HG03521 (cell line): ENCODE data around the gene MARCHF4.
A peak's percentile ranks its signal among the peaks of the same experiment; 100 is the strongest.

Experiments
- ATAC-seq: cut with Tn5 transposase; IDR thresholded peaks from one replicate; pipeline ENCODE4 v1.9.1; 2021; ENCODE audit warnings: mild to moderate bottlenecking, moderate library complexity; ENCODE audit not compliant: unreplicated experiment

Gene MARCHF4, protein sequence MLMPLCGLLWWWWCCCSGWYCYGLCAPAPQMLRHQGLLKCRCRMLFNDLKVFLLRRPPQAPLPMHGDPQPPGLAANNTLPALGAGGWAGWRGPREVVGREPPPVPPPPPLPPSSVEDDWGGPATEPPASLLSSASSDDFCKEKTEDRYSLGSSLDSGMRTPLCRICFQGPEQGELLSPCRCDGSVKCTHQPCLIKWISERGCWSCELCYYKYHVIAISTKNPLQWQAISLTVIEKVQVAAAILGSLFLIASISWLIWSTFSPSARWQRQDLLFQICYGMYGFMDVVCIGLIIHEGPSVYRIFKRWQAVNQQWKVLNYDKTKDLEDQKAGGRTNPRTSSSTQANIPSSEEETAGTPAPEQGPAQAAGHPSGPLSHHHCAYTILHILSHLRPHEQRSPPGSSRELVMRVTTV

DNA sequence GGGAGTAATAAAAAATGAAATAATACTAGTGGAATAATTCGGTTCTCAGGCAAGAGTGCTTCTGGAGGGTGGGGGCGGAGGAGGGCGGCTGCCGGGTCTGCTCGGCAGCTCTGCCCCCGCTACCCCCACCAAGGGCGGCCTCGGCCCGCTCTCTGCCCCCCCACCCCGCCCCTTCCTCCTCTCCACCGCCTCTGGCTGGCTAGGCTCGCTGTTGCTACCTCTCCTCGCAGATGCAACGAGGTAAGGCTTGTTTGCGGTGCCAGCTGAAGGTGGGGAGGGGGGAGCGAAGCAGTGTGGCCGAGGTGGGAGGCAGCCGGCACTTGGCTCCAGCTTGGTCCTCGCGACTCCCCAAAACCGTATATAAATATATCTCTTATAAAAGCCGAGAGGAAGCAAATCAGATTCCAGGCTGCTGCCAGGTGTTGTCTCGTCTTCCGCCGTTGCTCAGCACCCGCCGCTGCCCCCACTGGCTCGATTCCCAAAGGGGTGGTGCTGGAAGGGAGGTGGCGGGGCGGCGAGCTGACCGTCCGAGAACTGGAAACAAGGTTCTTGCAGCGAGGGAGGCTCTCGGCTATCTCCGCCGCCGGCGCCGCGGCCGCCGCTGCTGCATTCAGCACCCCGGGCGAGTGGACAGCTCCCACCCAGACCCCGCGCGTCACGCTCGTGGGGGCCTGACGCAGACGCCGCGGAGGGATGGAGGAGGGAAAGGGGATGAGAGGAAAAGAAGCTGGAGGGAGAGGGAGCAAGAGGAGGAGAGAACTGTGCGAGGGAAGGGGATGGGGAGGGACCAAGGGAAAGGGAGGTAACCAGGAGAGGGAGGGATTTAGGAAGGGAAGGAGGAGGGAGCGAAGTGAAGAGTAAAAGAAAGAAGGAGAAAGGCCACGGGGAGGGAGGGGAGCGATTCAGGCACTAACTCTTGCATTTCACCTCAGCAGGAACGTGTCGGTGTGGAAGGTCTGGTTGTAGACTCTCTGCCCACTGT is at the start of gene MARCHF4:
MARCHF4 (minus strand) TSS at position 763 of the 982 bp plus-strand sequence. CDS start 2,223 bp downstream, outside the sequence.
- peak; percentile 51 for ATAC-seq

DNA sequence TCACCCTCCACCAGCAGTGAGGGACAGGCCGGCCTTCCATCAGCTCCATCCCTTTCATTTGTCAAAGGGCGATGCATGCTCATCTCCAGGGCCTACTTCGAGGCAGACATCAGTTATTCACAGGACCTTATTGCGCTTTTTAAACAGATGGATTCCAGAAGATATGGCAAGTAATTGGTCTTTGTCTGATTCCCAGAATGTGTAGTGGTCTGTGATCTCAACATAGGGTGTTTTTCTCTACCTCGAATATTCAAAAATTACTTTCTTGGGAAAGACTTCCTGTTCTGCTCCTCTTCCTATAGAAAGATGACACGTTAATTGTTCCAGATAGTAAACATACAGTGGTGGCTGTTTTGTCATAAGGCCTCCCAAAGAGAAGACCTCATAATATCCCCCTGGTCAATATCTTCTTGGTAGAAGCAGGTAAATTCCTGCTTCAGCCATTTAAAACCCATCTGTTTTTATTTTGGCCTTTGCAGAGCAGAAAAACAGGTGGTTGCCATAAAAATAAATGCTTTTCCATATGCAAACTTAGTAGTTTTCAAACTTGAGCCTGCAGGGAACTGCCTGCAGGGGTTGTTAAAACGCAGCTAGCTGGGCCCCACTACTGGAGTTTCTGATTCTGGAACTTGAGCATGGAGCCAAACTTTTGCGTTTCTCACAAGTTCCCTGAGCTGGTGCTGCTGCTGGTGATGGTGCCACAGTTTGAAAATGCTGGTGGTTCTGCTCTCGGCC is 48.3 kb upstream of the MARCHF4 start:
- no peak for ATAC-seq

DNA sequence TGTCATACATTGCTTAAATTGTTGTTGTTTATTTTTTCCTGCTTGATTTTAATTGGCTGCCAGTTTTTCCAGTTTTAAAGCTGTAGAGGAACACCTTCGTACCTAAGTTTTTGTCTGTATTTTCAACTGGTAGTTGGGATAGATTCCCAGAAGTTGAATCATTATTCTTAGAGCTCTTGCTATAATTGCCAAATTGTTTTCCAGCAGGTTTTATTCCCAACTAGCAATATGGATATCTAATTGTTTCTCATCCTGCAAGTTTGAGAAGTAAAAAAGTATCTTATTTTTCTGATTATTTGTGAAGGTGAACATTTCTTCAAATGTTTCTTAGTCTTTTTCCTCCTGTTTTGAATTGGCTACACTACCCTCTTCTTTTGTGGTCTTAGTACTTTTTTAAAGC is 46.7 kb upstream of the MARCHF4 start:
- no peak for ATAC-seq

DNA sequence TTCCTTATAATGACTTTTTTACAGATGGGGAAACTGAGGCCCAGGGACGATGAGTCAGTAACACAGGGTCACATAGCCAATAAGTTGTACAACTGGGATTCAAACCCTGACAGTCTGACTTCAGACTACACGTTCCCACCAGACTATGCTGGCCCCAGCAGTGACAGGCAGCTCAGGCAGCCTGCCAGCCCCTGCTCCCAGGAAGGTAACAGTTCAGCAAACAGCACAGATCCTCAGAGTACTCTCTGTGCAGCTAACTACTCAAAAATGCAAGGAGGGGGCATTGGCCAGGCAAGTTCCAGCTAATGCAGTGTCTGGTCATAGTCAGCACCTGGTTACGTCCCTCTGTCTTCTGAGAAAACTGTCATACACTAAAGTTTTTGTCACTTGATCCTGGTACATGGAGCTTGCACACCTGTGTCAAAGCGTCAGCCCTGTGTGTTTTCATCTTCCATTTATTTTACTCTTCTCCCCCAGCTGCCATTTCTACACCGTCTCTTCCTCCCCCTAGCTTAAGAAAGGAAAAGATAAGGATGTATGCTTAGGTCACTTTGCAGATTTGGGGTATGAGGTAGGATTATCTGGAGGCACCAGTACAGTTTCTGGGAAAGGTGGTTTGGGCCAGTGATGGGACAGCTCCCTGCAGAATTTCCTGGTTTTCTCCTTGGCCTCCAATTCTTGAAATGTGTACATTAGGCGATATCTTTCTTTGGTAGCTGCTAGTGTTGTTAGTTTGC is 44.5 kb upstream of the MARCHF4 start:
- no peak for ATAC-seq

DNA sequence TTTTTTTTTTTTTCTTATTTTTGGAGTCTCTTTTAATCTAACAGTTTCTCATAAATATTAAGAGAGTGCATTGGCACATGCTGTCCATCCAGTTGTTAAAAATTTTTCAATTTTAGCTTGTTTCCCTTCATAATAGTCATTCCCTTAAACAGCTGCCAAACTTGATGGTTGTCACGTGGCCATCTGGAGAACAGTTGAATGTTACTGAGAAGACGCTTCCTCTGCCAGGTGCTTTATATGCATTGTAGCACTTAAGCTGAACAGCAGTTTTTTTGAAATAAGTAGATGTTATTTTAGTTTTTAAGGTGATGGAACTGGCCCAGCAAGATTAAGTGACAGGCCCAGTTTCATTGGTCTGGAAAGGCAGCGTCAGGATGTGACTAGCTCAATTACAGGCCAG is 43.3 kb upstream of the MARCHF4 start:
- ATAC-seq, result no peak

DNA sequence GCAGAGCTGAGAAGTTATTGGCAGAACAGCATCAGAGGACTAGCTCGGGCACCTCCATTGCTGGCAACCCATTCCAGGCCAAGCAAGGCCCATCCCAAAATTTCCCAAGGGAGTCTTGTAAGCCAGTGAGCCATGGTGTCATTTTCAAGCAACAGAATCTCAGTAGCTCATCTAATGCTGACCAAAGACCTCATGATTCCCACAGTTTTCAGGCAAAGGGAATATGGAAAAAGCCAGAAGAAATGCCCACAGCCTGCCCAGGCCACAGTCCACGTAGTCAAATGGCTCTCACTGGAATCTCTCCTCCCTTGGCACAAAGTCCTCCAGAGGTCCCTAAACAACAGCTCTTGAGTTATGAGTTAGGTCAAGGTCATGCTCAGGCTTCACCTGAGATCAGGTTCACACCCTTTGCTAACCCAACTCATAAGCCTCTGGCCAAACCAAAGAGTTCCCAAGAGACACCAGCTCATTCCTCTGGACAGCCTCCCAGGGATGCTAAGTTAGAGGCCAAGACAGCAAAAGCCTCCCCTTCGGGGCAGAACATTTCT is 42.6 kb upstream of the MARCHF4 start:
- ATAC-seq, result no peak

DNA sequence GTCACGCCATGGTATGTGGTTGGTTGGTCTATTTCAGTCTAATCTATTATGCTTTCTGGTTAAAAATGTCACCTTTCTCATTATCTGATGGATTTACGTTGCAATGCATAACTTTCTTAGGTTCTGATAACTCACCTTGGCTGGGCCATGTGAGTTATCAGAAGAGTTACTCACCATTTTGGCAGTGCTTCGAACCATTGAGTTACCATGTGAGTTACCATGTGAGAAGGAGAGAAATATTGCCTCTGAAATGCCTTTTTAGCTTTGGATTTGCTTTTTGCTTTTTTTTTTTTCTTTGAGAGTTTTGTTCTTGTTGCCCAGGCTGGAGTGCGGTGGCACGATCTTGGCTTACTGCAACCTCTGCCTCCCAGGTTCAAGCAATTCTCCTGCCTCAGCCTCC is 41.6 kb upstream of the MARCHF4 start:
- ATAC-seq, result no peak

DNA sequence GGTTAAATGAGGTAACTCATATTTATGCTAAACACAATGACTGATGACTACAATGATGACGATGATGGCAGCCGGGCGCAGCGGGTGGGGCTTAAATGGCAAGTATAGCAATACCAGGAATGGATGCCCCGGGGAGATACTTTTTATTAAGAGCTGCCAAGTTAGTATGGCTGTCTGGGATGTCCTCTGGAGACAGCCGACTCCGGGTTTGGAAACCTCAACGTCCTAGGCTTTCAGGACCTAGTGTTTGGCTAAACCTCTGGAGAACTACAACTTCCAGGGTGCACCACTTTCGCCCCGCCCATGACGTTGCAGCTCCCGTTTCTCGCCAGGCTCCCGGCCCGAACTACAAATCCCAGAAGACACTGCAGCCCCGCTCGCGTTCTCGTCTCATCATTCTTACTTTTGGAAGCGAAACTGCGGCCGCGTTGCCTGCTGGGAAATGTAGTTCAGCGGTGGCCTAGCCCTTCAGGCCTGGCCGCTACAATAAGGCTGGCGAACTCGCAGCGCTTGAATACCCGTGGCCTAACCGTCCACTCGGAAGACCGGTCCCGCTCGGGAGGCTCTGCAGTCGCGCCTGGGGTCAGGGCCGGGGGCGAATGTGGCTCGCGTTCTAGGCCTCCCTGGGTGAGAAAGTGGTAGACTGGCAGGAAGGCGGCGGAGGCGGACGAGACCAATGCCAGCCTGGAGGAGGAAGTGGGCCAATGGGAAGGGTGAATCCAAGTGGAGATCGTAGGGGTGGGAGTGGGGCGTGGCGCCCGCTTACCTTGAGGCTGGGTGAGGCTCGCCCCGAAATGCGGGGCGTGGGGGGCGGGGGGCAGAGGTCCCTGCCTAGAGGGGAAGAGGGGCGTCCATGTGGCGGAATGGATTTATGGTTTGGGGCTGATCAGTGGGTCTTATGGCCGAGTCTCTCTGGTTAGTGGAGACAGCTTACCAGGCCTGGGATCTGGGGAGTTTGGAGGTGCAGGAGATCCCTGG is 40.0 kb upstream of the MARCHF4 start, which contains the start of gene SMARCAL1:
SMARCAL1 (plus strand) TSS at position 463 of the 978 bp plus-strand sequence. CDS start 2,221 bp downstream, outside the sequence.
- peak; percentile 91 for ATAC-seq

GRCh38 chr2:216410550-216410949 is 38.3 kb upstream of the MARCHF4 start:
- ATAC-seq, result no peak

DNA sequence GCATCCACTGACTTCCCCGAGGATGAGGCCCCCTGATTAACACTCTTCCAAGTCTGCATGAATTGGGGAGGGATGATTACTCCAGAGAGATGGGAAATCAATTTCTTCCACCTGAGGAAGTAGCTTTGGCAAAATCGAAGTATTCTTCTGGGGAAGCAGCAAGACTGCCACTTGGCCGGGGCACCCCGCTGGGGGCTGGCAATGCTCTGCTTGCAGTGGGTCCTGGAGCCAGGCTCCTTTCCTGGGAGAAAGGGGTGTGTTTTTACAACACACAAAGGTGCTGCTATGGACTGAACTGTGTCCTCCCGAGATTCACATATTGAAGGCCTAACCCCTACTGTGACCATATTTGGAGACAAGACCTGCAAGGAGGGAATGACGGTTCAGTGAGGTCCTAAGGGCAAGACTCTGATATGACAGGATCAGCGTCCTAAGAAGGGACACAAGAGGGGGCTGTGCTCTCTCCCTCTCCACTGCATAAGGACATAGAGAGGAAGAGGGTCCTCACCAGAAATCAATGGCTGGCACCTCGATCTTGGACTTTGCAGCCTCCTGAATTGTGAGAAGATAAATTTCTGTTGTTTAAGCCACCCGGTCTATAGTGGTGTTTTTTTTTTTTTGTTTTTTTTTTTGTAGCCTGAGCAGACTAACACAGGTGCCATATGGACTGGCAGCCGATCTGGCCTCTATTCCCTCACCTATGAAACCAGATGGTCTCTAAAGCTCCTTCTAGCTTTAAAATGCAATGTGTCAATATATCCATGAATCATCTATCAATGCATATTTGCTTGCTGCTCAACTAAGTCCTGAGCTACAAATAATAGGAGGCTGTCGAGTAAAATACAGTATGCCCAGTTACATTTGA is 36.4 kb upstream of the MARCHF4 start:
- no peak for ATAC-seq

DNA sequence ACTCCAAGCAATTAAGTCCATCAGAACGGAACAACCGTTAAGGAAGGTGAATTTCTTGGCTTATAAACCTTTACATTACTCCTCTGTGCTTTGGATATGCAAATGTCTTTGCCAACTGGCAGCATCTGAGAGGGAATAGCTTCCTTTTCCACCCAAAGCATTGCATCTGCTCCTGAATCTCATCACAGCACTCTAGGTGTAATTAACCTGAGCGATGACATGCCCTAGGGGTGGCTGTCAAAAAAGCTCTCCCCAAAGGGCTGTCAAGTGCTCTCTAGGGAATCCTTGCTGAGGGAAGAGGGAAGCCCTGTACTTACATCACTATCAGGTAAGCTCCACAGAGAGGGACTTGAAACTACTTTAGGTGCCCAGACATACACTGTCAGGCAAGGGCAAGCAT is 34.5 kb upstream of the MARCHF4 start:
- no peak for ATAC-seq

DNA sequence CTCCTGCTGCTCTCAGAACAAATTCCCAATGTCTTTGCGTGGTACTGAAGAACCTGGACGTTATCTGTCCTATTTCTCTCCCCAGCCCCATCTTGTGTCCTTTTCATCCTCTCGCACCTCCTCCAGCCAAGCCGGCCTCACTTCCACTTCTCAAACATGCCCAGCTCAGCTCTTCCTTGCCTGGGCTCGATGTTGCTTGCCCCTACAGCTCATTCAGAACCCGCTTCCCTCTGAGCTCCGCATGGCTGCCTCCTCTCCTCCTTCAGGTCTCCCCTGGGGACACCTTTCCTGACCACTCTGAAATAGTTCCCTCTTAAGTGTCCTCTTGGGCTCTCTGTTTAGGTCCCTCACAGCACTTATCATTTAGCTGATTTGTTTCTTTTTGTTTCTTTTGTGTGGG is 33.3 kb upstream of the MARCHF4 start:
- no peak for ATAC-seq

DNA sequence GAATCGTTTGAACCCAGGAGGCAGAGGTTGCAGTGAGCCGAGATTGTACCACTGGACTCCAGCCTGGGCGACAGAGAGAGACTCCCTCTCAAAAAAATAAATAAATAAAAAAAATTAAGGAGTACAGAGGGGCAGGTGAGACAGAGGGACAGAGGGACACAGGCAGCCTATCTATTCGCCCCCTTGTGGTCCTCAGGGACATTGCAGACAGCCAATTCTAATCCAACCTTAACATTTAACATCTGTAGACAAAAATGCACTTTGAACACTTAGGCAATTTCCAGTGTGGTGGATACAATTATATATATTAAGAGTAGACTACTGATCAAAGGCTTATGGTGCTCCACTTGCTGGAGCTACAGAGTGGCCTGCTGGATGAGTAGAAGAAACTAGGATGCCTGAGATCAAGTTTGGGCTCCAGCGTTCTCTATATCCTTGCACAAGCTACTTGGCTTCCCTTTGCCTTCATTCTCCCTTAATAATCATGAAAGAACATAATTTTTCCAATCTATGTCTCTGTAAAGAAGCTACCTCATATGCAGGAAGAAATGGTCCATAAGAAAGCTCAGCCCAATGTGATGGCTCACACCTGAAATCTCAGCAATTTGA is 31.8 kb upstream of the MARCHF4 start:
- no peak for ATAC-seq

GRCh38 chr2:216402751-216403150 is 30.5 kb upstream of the MARCHF4 start:
- no peak for ATAC-seq

DNA sequence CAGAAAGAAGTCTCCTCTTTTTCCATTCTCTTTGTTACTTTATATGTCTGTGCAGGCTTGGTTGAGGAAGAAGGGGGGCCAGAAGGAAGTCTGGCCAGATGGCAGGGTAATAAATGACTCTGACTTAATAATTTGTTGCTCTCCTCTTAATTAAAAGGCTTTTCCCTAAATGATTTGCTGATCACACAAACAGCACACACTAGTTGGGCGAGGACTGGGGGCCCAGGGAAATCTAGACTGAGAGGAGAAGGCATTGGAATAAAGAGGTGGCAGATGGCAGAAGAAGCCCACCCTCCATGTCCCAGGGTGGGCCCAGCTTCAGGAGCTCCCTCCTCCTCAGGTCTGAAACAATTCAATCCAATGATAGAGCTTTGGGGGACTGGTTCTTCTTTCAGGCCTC is 27.3 kb upstream of the MARCHF4 start:
- no peak for ATAC-seq

- ATAC-seq, result no peak
Observed at GRCh38 chr2:216394881-216395280, 22.6 kb upstream of the MARCHF4 start.
